DOHH2 (cell line): Measurements from ENCODE around the gene TRIM73.
"Not testable (repeated sequence)": the region's sequence is repeated elsewhere in the genome, so short reads cannot be mapped to it uniquely, and the experiment has no call there.

Experiments used
- EZH2phosphoT487 ChIP-seq: fragments of 200-600 bp; sonication (generic); IDR thresholded peaks from 2 replicates; pipeline ENCODE4 v1.6.1; 2017; ENCODE audit warnings: borderline replicate concordance, mild to moderate bottlenecking, antibody characterized with exemption, low read length, moderate library complexity, mixed read lengths
- TF ChIP-seq, protein P1 (sequence below): fragments of 200-600 bp; sonication (generic); IDR thresholded peaks from one replicate; pipeline ENCODE4 v1.5.1; 2014; ENCODE audit warnings: antibody characterized with exemption, mild to moderate bottlenecking, low read depth, low read length; ENCODE audit not compliant: poor library complexity, severe bottlenecking

DNA sequence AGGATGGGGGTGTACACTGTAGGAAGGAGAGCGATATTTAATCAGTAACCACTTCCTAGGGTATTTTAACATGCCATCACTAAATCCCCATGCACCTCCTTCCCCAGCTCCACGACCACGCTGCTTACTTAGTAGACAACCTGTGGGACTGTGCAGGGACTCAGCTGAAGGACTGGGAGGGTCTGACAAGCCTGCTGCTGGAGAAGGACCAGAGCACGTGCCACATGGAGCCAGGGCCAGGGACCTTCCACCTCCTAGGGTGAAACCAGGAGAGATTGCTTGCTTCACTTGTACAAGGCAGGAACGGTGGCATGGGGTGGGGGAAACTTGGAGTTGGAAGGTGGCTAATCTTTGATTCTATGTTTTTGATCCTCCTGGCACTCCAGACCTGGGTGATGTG is 28.8 kb upstream of the TRIM73 start:
- TF ChIP-seq, protein P1, sequence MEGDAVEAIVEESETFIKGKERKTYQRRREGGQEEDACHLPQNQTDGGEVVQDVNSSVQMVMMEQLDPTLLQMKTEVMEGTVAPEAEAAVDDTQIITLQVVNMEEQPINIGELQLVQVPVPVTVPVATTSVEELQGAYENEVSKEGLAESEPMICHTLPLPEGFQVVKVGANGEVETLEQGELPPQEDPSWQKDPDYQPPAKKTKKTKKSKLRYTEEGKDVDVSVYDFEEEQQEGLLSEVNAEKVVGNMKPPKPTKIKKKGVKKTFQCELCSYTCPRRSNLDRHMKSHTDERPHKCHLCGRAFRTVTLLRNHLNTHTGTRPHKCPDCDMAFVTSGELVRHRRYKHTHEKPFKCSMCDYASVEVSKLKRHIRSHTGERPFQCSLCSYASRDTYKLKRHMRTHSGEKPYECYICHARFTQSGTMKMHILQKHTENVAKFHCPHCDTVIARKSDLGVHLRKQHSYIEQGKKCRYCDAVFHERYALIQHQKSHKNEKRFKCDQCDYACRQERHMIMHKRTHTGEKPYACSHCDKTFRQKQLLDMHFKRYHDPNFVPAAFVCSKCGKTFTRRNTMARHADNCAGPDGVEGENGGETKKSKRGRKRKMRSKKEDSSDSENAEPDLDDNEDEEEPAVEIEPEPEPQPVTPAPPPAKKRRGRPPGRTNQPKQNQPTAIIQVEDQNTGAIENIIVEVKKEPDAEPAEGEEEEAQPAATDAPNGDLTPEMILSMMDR, result not testable (repeated sequence)
- TF ChIP-seq EZH2phosphoT487, result not testable (repeated sequence)
